GM18873 (cell line): ENCODE results near the gene MAN1C1.

Experiments
- ATAC-seq: cut with Tn5 transposase; IDR thresholded peaks from one replicate; pipeline ENCODE4 v1.9.1; 2021; ENCODE audit warnings: mild to moderate bottlenecking, moderate library complexity, moderate number of reproducible peaks; ENCODE audit not compliant: unreplicated experiment, low FRiP score

The MAN1C1 gene

DNA sequence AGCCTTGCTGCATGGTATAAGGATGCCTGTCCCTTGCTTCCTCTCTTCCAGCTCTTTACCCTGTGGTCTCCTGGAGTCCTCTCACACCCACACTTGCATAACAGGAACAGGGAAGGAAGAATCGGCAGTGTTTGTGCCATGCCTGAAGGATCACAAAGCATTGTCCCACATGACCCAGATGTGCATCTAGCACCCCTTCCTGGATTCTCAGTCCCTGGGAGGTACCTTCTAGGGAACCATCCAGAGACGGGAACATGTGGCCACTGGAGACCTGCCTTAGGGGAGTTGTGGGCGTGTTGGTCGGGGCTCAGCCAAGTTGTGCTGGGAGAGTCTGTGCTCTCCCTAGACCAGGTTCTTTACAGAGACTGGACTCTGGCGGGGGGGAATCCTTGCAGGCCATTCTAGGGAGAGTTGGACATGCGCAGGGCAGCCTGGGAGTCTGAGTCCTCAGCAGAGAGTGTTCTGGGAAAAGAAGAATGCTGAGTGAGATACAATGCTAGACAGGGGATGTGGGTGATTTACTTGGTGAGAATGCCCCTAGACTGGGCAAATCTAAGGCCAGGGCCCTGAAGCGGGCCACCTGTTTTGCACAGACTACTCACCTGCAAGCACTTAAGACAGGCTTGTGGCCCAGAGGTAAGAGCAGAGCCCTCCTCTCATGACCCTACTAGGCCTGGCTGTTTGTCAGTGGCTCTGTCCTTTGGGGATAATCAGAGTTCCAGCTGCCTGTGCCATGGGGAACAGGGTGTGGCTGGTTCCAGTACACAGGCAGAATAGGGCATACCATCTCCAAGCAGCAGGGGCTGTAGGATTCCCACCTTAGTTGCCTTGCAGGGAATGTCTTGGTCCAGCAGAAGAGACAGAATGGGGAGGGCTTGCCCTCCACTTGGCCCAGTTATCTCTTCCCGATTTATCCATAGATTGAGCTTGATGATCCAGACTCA is 89.8 kb downstream of the MAN1C1 start:
- ATAC-seq, result no peak

DNA sequence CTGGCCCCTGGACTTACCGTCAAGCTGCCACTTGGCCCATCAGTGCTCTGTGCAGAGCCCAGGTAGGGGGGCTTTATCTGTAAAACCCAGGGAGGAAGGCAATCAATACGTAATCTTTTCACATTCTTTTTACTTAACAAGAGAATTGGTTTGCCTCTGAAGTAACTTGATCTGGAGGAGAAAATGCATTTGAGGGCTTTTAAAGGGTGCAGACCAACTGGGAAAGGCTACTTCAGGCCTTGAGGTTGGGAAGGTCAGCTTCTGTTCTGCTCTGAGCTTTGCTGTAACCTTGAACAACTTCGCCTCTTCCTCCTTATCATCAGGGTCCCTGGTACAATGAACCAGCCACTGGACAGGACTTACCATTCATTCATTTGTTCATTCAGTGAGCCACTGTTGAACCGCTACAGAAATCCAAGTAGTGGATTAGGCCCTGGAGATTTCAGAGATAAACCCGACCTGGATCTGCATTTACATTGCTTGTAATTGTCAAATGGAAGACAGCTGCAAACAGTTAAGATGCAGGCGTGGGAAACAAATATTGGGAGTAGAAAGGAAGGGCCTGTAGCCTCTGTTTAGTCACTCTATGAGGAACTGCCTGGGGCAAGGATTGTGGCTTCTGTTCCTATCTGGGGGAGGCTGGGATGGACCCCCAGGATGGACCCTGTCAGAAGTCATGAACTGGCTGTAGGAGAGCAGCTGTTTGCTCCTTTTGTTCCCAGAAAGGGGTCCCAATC is 90.9 kb downstream of the MAN1C1 start:
- no peak for ATAC-seq

DNA sequence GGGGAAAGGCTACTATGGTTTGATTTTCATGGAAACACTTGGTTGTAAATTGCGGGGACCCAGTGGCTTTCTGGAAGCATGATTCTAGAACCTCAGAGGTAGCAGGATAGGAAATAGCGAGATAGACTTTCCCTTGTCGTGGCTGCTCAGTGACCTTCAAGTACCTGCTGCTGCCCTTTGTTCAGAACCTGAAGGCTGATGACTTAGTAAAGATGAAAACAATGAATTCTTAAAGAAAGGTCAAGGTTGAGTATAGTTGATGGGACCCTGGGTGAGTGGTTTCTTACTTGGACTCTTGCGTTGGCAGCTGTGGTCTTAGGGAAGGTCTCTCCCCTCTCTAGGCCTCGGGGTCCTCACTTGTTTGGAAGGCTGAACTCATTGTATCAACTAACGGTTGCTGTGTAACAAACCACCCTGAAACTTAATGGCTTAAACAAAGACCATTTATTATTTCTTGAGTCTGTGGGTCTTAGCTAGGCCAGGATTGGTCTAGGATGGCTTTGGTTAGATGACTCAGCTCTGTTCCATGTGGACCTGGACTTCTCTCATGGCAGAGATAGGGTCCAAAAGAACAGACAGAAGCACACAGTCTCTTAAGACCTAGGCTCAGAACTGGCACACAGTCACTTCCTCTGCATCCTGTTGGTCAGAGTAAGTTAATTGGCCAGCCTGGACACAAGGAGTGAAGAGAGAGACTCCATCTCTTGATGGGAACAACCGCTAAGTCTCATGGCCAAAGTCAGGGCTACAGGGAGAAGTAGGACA is 94.2 kb downstream of the MAN1C1 start:
- no peak for ATAC-seq

DNA sequence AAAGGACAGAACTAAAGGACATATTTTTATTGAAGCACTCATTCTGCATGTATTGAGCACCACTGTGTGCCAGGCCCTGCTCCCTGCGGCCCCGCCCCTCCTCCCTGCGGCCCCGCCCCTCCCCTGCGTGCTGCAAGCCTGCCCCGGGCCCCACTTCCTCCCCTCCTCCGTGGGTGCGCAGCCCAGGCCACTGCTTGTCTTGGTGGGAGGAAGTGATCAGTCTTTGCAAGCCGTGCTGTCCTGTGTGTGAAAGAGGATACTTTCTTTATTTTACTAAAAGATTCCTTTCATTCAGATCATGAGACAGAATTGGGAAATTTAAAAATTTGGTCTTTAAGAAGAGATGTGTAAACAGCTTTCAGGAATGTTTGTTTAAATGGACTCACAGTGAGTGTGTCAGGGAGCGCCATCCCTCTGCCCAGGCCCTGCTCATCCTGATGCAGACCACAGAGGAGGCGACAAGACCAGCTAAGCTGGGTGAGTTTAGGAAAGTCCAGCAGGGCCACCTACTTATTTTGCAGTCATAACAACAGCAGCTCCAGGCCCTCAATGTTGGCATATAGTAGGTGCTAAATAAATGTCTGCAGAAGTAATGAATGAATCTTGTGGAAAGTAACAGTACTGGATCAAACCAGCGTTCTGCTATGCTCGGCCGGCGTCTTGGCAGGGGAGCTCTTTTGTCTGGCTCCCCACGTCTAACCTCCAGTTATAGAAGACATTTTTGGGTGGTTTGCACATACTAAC is 95.1 kb downstream of the MAN1C1 start:
- ATAC-seq, result no peak

DNA sequence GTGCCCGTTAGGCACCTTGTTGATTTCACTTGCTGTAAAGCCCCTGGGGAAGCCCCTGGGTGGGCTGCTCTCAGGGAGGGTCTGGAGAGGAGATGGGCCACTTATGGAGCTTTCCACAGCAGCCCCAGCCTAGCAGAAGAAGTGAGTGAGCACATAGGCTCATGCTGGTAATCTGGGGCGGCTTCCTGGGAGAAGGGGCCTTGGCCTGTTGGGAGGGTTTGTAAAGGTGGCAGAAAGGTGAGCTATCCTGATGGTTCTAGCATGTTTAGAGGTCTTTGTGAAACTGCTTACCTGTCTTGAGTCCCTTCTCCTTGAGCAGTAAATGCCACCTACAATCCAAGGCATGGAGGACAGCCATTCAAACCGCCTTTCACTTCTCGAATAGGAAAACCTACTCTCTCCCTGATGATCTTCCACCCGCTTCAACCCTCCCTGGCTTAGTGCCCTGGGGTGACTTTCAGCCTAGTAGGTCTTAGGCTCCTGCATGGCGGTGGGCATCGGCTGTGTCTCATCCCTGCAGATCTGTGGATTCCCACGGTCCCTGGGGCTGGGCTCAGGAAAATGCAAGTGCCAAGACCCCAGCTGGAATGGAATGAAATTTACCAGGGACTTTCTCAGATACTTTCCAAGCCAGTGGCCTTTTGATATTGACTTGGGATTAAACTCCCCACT is 95.8 kb downstream of the MAN1C1 start:
- ATAC-seq, result no peak

DNA sequence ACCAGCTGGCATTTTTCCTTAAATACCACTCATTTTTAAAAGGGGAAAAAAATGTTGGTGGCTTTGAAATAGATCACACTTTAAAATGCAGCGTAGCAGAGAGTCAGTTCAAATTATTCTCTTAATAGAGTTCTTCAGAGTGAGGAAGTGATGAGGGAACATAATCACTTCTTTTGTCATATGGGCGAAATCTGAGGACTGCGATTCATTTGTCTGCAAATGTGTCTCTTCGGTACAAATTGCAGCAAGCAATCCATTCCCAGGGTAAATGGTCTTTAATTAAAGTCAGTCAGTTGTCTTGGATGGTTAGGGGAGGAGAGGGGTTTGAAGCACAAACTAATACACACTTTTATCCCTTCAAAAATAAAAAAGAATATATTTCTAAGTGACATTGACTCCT is 97.4 kb downstream of the MAN1C1 start:
- no peak for ATAC-seq

DNA sequence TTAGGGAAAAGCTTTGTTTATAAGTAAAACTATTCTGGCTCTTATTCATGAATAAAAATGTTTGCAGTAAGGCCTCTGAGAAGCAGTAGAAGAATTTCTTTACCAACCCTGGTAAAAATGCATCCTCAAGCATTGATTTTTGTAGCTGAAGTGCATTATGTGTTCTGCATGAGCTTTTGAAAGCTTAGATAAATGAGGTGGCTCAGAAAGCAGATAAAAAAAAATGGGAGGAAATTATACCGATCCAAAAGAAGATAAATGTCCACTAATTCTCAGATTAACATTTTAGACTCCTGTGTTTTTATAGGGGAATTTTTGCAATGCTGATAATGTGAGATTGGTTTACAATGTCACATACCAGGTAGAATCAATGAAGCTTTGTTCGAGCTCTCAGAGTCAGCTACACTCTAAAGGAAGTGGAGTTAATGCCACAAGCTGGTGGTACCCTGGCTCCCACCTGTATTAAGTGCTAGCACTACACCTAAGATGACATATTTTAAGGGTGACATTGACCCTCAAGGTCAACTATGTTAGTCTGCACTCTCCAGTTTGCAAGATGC is 97.9 kb downstream of the MAN1C1 start:
- ATAC-seq, result no peak

DNA sequence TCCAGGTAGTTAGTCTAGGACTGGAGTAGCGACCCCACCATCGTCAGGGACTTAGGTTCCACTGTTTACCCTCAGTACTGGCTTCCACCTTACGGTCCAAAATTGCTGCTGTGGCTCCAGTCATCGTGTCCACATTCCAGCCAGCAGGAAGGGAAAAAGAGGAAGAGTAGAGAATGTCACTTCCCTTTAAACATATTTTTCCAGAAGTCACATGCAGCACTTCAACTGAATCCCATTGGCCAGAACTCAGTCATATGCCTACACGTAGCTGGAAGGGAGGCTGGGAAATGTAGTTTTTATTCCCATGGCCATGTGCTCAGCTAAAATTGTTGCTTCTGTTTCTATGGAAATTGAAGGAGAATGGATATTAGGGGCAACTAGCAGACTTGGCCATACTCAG is 99.3 kb downstream of the MAN1C1 start:
- no peak for ATAC-seq

DNA sequence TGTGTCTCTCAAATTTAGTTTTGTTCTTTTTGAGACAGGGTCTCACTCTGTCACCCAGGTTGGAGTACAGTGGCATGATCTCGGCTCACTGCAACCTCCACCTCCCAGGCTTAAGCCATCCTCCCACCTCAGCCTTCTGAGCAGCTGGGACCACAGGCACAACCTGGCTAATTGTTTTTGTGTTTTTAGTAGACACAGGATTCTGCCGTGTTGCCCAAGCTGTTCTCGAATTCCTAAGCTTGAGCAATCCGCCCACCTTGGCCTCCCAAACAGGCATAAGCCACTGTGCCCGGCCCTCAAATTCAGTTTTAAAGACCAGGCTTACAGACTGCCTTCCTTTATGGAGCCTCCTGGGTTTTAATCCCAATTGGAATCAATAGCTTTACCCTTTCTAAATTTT is 99.7 kb downstream of the MAN1C1 start:
- ATAC-seq, result no peak

DNA sequence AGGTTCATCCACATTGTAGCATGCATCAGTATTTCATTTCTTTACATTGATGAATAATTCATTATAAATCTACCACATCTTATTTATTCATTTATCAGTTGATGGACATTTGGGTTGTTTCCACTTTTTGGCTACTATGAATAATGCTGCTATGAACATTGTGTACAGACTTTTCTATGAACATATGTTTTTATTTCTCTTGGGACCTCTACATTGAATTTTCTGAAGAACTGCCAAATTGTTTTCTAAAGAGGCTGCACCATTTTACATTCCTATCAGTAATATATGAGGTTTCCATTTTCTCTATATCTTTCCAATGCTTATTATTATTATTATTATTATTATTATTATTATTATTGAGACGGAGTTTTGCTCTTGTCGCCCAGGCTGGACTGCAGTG is 102.1 kb downstream of the MAN1C1 start:
- no peak for ATAC-seq

DNA sequence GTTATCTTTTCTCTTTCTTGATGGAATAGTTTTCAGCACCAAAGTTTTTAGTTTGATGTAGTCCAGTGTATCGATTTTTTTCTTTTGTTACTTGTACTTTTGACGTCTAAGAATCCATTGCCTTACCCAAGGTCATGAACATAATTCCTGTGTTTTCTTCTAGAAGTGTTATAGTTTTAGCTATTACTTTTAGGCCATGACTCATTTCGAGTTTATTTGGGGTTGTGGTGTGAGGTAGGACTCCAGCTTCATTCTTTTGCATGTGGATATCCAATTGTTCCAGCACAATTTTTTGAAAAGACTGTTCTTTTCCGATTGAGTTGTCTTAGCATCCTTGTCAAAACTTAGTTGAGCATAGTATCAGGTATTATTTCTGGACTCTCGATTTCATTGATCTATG is 104.0 kb downstream of the MAN1C1 start:
- no peak for ATAC-seq

DNA sequence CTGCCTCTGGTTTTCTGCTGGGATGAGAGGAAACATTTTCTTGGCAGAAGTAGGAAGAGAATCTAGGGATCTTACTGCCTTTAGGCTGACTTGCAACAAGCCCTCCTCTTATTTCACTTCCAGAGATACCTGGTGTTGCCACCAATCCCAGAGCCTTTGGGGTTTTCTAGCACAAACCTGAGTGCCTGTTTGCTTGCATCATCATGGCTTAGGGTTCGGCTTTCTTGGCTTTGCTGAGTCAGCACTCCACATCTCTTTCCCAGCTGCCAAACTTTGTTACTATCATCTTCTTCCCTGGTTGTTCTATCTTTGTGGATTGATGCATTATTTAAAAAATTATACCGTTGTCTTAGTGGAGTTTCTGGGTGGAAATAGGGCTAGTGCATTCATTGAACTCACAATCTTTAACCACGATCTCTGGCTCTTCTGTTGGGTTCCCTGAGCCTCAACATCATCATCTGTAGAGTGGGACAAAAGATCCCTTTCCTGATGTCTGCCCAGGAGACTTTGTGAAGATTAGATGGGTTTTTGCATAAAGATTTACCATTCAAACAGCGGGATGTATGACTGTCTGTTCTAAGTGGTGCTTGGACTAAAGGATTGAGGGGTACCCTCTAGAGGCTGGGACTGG is 106.8 kb downstream of the MAN1C1 start:
- no peak for ATAC-seq

DNA sequence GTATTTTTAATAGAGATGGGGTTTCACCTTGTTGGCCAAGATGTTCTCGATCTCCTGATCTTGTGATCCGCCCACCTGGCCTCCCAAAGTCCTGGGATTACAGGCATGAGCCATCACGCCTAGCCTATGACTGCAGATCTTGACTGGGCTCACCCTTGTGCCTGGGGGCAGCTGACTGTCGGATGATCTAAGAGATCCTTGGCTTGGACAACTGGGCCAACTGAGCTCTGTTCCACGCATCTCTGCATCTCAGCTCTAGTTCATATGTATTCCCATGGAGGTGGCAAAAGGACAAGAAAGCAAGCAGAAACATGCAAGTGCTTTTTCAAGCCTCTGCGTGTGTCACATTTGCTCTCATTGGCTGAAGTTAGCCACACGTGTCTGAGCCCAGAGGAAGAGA is 107.6 kb downstream of the MAN1C1 start:
- ATAC-seq, result no peak

DNA sequence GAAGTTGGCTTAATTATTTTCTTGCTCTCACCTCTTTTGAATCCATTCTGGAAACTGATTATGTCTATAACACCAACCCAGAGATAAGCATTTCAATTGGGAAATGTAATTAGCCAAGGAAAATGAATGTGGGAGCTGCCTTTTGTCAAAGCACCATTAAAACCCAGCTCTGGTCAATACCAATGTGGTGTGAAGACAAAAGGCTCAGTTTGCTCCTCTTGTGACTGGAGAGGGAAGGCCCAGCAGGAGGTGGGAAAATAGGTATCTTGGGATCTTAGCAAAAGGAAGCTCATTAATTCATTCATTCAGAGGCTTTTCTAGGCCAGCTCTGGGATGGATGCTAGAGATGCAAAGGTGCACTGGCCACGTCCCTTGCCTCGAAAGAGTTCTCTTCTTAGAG is 108.4 kb downstream of the MAN1C1 start:
- ATAC-seq, result no peak

DNA sequence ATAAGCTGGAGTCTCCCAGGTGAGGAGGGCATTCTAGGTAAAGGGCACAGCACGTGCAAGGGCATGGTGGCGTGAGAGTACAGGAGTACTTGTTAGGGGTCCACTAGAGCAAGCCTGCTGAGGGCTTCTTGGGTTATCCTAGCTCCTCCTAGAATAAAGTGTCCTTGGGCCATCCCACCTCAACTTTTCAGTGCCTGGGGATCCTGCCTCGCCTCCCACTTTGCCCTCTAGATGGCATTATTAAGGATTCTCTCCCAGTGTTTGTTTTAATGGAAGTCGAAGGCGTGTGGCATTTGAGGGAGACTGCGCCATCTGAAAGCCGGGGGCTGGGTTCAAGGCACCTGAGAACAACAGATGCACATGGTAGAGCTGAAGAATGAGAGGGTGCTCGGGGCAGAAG is 108.9 kb downstream of the MAN1C1 start:
- ATAC-seq, result no peak

DNA sequence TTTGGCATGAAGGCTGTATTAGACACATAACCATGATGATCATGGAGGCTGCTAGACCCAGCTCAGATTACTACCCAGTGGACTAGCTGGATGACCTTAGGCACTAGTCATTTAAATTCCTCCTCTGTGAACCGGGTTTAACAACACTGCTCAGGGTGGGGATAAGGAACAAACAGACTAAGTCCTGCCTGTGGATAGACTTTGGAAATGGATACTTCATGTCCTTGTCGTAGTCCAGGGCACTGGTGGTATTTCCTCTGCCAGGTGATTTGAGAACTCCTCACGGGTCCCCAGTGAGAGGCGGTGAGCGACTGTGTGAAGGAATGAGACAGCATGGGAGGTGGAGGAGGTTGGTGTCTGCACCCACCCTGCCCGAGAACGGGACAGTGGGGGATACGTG is 110.5 kb downstream of the MAN1C1 start:
- no peak for ATAC-seq

DNA sequence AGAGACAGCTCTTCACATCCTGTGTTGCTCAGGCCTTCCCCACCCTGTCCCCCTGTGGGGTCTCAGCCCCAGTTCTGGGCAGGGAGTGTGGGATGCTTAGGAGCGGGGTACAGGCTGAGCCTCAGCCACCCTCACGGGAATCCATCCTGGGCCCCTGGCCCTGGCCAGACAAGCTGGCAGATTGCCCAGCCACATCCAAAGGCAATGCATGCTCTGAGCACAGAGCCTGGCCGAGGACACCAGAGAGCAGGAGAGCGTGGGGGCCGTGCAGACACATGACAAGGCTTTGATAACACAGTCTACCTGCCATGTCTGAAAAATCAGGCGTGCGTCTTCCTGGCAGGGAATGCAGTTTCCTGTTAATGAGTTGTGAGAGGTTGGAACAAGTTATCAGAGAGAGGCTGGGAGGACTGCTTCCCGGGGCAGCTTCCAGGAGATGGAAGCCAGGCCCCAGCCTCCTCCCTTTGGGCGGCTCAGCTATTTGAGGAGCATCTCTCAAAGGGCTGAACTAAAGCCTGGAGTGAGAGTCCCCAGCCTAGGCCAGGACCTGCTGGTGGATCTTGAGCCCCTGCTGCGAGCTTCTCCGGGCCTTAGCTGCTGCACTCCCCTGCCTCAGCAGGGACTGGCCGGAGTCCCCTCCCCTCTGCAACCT is 111.2 kb downstream of the MAN1C1 start:
- ATAC-seq, result no peak

DNA sequence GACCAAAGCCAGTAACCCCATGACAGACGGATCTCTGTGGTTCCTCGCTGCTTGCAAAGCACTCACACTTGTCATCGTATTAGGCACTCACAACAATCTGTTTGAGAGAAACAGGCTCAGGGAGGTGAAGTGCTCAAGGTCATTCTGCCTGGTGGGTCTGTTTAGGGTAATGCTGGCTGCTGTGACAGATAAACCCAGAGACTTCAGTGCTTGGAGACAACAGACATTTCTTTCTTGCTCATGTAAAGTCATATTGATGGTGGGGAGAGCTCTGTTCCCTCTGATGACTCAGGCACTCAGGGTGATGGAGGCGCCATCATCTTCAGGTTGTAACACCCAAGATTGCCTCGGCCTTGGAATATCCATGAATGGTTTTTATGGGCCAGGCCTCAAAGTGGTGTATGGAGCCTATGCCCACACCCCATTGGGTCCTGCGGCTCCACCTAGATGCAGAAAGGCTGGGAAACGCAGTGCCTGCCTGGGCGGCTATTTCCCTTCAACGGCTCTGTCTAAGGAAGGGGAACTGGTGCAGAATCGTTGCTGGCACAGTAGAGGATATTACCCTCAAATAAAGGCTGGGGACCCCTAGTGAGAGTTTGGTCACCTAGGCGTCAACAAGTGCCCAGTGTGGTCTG is 111.8 kb downstream of the MAN1C1 start:
- ATAC-seq, result no peak
